ENCODE data around the gene TPST2. TPM values are rescaled to one million over a fixed set of nuclear protein-coding genes. Genes with fewer than 3 reads are reported as not detected.

The TPST2 gene
- total and polyA plus RNA-seq, 10 of the 15 experiments (the other 5 are each of a cell fraction or from before 2014, with no cell fraction given) = 6.3 to 33.7 (median 28.4) TPM

DNA sequence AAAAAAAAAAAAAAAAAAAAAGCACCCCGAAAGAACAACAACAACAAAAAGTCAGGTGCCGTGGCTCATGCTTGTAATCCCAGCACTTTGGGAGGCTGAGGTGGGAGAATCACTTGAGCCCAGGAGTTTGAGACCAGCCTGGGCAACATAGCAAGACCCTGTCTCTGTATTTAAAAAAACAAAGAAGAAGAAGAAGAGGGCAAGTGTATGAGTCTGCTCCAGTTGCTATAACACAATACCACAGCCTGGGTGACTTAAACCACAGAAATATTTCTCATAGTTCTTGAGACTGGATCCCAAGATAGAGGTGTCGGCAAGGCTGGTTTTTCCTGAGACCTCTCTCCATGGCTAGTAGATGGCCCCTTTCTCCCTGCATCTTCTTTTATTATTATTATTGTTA is 44.3 kb upstream of the TPST2 start:
- Histone ChIP-seq H3K27ac (ENCODE audit: control insufficient read depth, insufficient read depth) (no peak overlapping the region), H3K4me2 (ENCODE audit: control insufficient read depth, insufficient read depth) (no peak overlapping the region), H2AFZ (ENCODE audit: control insufficient read depth, low read depth, low read length) (no peak overlapping the region), H4K20me1 (ENCODE audit: control insufficient read depth, insufficient read depth) (no peaks in the 10 kb centered on the region), H3K36me3 (ENCODE audit: control insufficient read depth in 2 of 2, insufficient read depth in 2 of 2, low read length in 1 of 2) (no peaks in the 10 kb centered on the region), H3K27me3 (replicated peaks in 1 of 2; ENCODE audit: control insufficient read depth in 2 of 2, insufficient read depth in 2 of 2, low read length in 1 of 2) (no peaks in the 10 kb centered on the region), H3K9ac (ENCODE audit: control insufficient read depth, insufficient read depth, low read length) (no peak overlapping the region), H3K79me2 (ENCODE audit: control insufficient read depth, insufficient read depth, low read length) (no peaks in the 10 kb centered on the region), H3K4me3 (no peak overlapping the region), H3K9me3 (replicated peaks; ENCODE audit: control insufficient read depth, insufficient read depth, low read length) (no peaks in the 10 kb centered on the region; the same call in 2 of the 3 replicates), H3K4me1 (ENCODE audit: control insufficient read depth, insufficient read depth, low read length) (no peaks in the 10 kb centered on the region)
- POLR2A ChIA-PET = no interaction called here
- DNase-seq (ENCODE audit: low read depth, low spot score) (no peak), FAIRE-seq (no peak), ATAC-seq (no peak)
- in situ Hi-C loops (cut with MboI) = no loop called here
- TF ChIP-seq STAT3 (IDR thresholded peaks at IDR 0.05; ENCODE audit: low read depth, low read length) (no peak), SUPT20H (IDR thresholded peaks at IDR 0.05; ENCODE audit: borderline replicate concordance, control insufficient read depth, low read depth, low read length) (no peak), ESRRA (IDR thresholded peaks at IDR 0.05; ENCODE audit: low read length) (no peak), CBFB (IDR thresholded peaks at IDR 0.05; ENCODE audit: low read depth) (no peak), MEF2B (IDR thresholded peaks at IDR 0.05; ENCODE audit: partially characterized antibody, poor library complexity, severe bottlenecking) (no peak), RELA (IDR thresholded peaks at IDR 0.05; ENCODE audit: borderline replicate concordance, partially characterized antibody) (no peak), ZSCAN29 (IDR thresholded peaks at IDR 0.05) (no peak), HCFC1 (IDR thresholded peaks at IDR 0.05; ENCODE audit: low read length) (no peak), JUND (IDR thresholded peaks at IDR 0.05; ENCODE audit: low read depth, low read length) (no peak), ETV6 (conservative IDR thresholded peaks at IDR 0.05 in 1 of 2, IDR thresholded peaks at IDR 0.05 in 1 of 2; ENCODE audit: borderline replicate concordance in 1 of 2, low read depth in 1 of 2) (no peak), BCL11A (IDR thresholded peaks at IDR 0.05; ENCODE audit: low read depth, low read length) (no peak), IKZF1 (conservative IDR thresholded peaks at IDR 0.05) (no peak)
- WGBS (ENCODE audit: insufficient coverage, insufficient replicate concordance, low lambda C conversion rate, missing lambda C conversion rate) = 55% methylated on average over 2 of the region's 3 CpGs
- SMC1A ChIA-PET (ENCODE audit: uncharacterized antibody, unreplicated experiment) = no interaction called here
- no TSS peak for BruUV-seq (replicated peaks)
- RAD21 ChIA-PET (ENCODE audit: unreplicated experiment) = no interaction called here
- intact Hi-C loops (cut with micrococcal nuclease; ENCODE audit: unreplicated experiment) = no loop called here
- CTCF ChIA-PET = interaction anchor here (0.8 kb wide), 1 partner anchor 131 kb away, joined by 4 read pairs; no protein-coding TSS in a partner anchor
